Measurements from ENCODE around the gene REXO5. TPM values are rescaled to one million over a fixed set of nuclear protein-coding genes. Genes with fewer than 3 reads are reported as not detected.
A peak's percentile ranks its signal among the peaks of the same experiment; 100 is the strongest.

REXO5 gene
- total RNA-seq, 4 donors from 2014 or later = 3.5 to 9.1 (median 3.9) TPM

GRCh38 chr16:20846551-20846950, 40.2 kb downstream of the REXO5 start:
- H3K27ac ChIP-seq = no peak overlapping the region
- H3K4me1 ChIP-seq = peaks cover 21% of the 10 kb centered on the region
- no peaks in the 10 kb centered on the region for H3K27me3 ChIP-seq

GRCh38 chr16:20847550-20847949, 41.2 kb downstream of the REXO5 start:
- WGBS = 91% methylated on average over 2 of the region's 2 CpGs
- Histone ChIP-seq H3K27me3 (no peaks in the 10 kb centered on the region), H3K4me3 (no peak overlapping the region), H3K27ac (no peak overlapping the region), H3K36me3 (no peaks in the 10 kb centered on the region), H3K9me3 (no peaks in the 10 kb centered on the region), H3K4me1 (peaks cover 31% of the 10 kb centered on the region)
- no peak for DNase-seq (ENCODE audit: low spot score in 2 of 2)
- TF ChIP-seq POLR2A (IDR thresholded peaks at IDR 0.05) (no peak), CTCF (IDR thresholded peaks at IDR 0.05) (no peak), EP300 (IDR thresholded peaks at IDR 0.05) (no peak), POLR2AphosphoS5 (IDR thresholded peaks at IDR 0.05) (no peak)

More at GRCh38 chr16:20846551-20846950, 40.2 kb downstream of the REXO5 start:
- Histone ChIP-seq H3K9me3 (no peaks in the 10 kb centered on the region), H3K4me3 (no peak overlapping the region), H3K36me3 (no peaks in the 10 kb centered on the region)
- no peak for TF ChIP-seq EP300 (IDR thresholded peaks at IDR 0.05)
- TF ChIP-seq POLR2AphosphoS5 (IDR thresholded peaks at IDR 0.05) = no peak
- TF ChIP-seq POLR2A (IDR thresholded peaks at IDR 0.05) = no peak
- no peak for TF ChIP-seq CTCF (IDR thresholded peaks at IDR 0.05)
- no peak for DNase-seq (ENCODE audit: low spot score in 2 of 2)

DNA sequence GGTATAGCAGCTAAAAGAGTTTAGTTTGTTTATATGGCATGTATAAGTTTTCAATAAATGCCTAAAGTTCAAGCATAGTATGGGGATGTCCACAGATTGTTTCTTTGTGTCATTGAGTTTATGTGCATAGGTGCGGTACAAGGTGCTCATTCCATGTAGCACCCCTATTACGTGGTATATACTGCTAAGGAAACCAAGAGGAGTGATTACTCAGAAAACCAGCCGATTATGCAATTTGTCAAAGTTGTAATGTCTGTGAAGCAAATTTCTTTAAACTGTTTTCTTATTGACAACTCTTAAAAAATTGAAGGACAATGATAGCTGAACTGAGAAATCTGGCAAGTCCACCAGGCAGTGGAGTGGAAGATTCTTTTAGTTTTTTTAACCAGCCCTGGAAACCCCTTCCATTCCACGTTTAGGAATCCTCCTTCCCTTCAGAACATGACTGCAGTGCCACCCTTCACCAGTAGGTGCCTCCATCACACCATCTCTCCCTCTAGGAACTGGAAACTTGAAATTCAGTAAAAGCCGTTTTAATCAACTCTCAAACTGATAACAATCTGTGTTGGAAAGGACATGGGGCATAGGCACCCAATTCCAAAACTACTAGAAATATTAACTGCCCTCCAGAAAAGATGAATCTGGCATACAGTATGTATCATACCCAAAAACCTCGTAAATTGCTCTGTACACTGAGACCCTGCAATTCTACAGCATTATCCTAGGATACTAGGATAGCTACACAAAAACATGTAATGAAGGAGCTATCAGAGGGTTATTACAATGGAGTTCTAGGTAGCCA, 43.5 kb downstream of the REXO5 start:
- 32% methylated on average over 6 of the region's 6 CpGs for WGBS

GRCh38 chr16:20850981-20851380, 44.7 kb downstream of the REXO5 start:
- 42% methylated on average over 3 of the region's 3 CpGs for WGBS
- Histone ChIP-seq H3K9me3 (no peaks in the 10 kb centered on the region), H3K4me1 (peaks cover 52% of the 10 kb centered on the region), H3K4me3 (no peak overlapping the region), H3K27ac (peak overlapping the region; percentile 91), H3K36me3 (no peaks in the 10 kb centered on the region), H3K27me3 (no peaks in the 10 kb centered on the region)
- no peak for DNase-seq (ENCODE audit: low spot score in 2 of 2)
- TF ChIP-seq POLR2AphosphoS5 (IDR thresholded peaks at IDR 0.05) (no peak), POLR2A (IDR thresholded peaks at IDR 0.05) (no peak), CTCF (IDR thresholded peaks at IDR 0.05) (no peak), EP300 (IDR thresholded peaks at IDR 0.05) (no peak)

More for the DNA sequence above, 43.5 kb downstream of the REXO5 start:
- Histone ChIP-seq H3K9me3 (no peaks in the 10 kb centered on the region), H3K4me1 (peaks cover 52% of the 10 kb centered on the region), H3K27me3 (no peaks in the 10 kb centered on the region), H3K27ac (peak overlapping the region; percentile 91), H3K4me3 (no peak overlapping the region), H3K36me3 (no peaks in the 10 kb centered on the region)
- TF ChIP-seq EP300 (IDR thresholded peaks at IDR 0.05) = no peak
- TF ChIP-seq CTCF (IDR thresholded peaks at IDR 0.05) = peak; percentile 94 to 96
- peak; percentile 81 to 86 for DNase-seq (ENCODE audit: low spot score in 2 of 2)

GRCh38 chr16:20851601-20852000, 45.3 kb downstream of the REXO5 start:
- Histone ChIP-seq H3K4me3 (no peak overlapping the region), H3K4me1 (peaks cover 56% of the 10 kb centered on the region), H3K9me3 (no peaks in the 10 kb centered on the region), H3K36me3 (no peaks in the 10 kb centered on the region), H3K27ac (peak overlapping the region; percentile 91), H3K27me3 (no peaks in the 10 kb centered on the region)
- 24% methylated on average over 2 of the region's 2 CpGs for WGBS
- no peak for TF ChIP-seq CTCF (IDR thresholded peaks at IDR 0.05)
- no peak for TF ChIP-seq POLR2A (IDR thresholded peaks at IDR 0.05)
- peak; percentile 44 for TF ChIP-seq EP300 (IDR thresholded peaks at IDR 0.05)
- peak in 2 of 3 donors; percentile 97 to 98 for TF ChIP-seq POLR2AphosphoS5 (IDR thresholded peaks at IDR 0.05)
- DNase-seq (ENCODE audit: low spot score in 2 of 2) = peak; percentile 88 to 91
